Mesendoderm (in vitro differentiated cells): ENCODE data around the gene DPEP2NB. TPM values are rescaled to one million over a fixed set of nuclear protein-coding genes. Genes with fewer than 3 reads are reported as not detected.

Source experiments
- small RNA-seq: library from polyadenylated mRNA; stranded (forward); fragments of <200 nt; extraction: miRNeasy Mini kit (QIAGEN cat#:217004); gene quantifications from one replicate; pipeline ENCODE3, GENCODE V24; 2013; ENCODE audit not compliant: insufficient read depth

Gene DPEP2NB

Small RNA genes within 50 kb of the gene (small RNA-seq; reads per million reads assigned to genes)
- gene RNU6-359P = not detected
